Brain microvascular endothelial cell (primary cell): ENCODE data around the gene SHOX.

Experiments used
- DNase-seq: peaks from one replicate; pipeline ENCODE4 v3.0.0-alpha.2; 2020
- H3K27ac ChIP-seq: fragments of 250-450 bp; sonication (Bioruptor Pico); 2 replicates; pipeline ENCODE4 v1.5.1; 2020; ENCODE audit warnings: mild to moderate bottlenecking, moderate library complexity
- H3K27me3 ChIP-seq: fragments of 250-450 bp; sonication (Bioruptor Pico); replicated peaks from 2 replicates; pipeline ENCODE4 v1.5.1; 2020; ENCODE audit warnings: mild to moderate bottlenecking
- H3K36me3 ChIP-seq: fragments of 250-450 bp; sonication (Bioruptor Pico); replicated peaks from 2 replicates; pipeline ENCODE4 v1.5.1; 2020; ENCODE audit warnings: mild to moderate bottlenecking
- H3K4me3 ChIP-seq: 2 replicates; pipeline ENCODE4 v1.5.1; 2011; ENCODE audit warnings: low read depth, mild to moderate bottlenecking, control low read depth, low read length, moderate library complexity
- CTCF ChIP-seq: IDR thresholded peaks from 2 replicates; pipeline ENCODE4 v1.5.1; 2011; ENCODE audit warnings: low read depth, mild to moderate bottlenecking, moderate library complexity, low read length, control low read depth, inconsistent platforms; ENCODE audit errors: missing control alignments
- in situ Hi-C: cut with HindIII; loops from 2 replicates; pipeline ENCODE4 v1.10.0; 2017; ENCODE audit warnings: low sequenced_read_pairs, low pct_ligation_motif_present

SHOX gene

GRCh38 chrX:636981-637659, 6.5 kb downstream of the SHOX start:
- H3K36me3 ChIP-seq, result no peaks in the 10 kb centered on the region
- peaks cover 58% of the 10 kb centered on the region for H3K27me3 ChIP-seq
- H3K4me3 ChIP-seq, result no peak overlapping the region
- DNase-seq, result no peak
- no peak for TF ChIP-seq CTCF
- no peak overlapping the region for H3K27ac ChIP-seq
- in situ Hi-C loops, result no loop called here

GRCh38 chrX:637660-638481, 7.3 kb downstream of the SHOX start:
- in situ Hi-C loops, result no loop called here
- no peak overlapping the region for H3K27ac ChIP-seq
- no peak for TF ChIP-seq CTCF
- DNase-seq, result no peak
- peaks cover 50% of the 10 kb centered on the region for H3K27me3 ChIP-seq
- no peaks in the 10 kb centered on the region for H3K36me3 ChIP-seq
- no peak overlapping the region for H3K4me3 ChIP-seq

GRCh38 chrX:638482-639131, 8.0 kb downstream of the SHOX start:
- Histone ChIP-seq H3K4me3 (no peak overlapping the region), H3K36me3 (no peaks in the 10 kb centered on the region), H3K27ac (no peak overlapping the region), H3K27me3 (peaks cover 47% of the 10 kb centered on the region)
- TF ChIP-seq CTCF, result no peak
- no peak for DNase-seq
- in situ Hi-C loops, result no loop called here

- H3K27ac ChIP-seq, result no peak overlapping the region
- no peak for TF ChIP-seq CTCF
- DNase-seq, result no peak
- in situ Hi-C loops, result no loop called here
- no peaks in the 10 kb centered on the region for H3K36me3 ChIP-seq
- H3K27me3 ChIP-seq, result peaks cover 42% of the 10 kb centered on the region
- H3K4me3 ChIP-seq, result no peak overlapping the region
Measured at GRCh38 chrX:639151-639550, 8.6 kb downstream of the SHOX start.

GRCh38 chrX:640641-641040, 10.1 kb downstream of the SHOX start:
- Histone ChIP-seq H3K36me3 (no peaks in the 10 kb centered on the region), H3K27ac (no peak overlapping the region), H3K27me3 (peaks cover 29% of the 10 kb centered on the region), H3K4me3 (no peak overlapping the region)
- no peak for DNase-seq
- in situ Hi-C loops, result no loop called here
- TF ChIP-seq CTCF, result no peak
